ENCODE results near the gene UBASH3A.

The UBASH3A gene

DNA sequence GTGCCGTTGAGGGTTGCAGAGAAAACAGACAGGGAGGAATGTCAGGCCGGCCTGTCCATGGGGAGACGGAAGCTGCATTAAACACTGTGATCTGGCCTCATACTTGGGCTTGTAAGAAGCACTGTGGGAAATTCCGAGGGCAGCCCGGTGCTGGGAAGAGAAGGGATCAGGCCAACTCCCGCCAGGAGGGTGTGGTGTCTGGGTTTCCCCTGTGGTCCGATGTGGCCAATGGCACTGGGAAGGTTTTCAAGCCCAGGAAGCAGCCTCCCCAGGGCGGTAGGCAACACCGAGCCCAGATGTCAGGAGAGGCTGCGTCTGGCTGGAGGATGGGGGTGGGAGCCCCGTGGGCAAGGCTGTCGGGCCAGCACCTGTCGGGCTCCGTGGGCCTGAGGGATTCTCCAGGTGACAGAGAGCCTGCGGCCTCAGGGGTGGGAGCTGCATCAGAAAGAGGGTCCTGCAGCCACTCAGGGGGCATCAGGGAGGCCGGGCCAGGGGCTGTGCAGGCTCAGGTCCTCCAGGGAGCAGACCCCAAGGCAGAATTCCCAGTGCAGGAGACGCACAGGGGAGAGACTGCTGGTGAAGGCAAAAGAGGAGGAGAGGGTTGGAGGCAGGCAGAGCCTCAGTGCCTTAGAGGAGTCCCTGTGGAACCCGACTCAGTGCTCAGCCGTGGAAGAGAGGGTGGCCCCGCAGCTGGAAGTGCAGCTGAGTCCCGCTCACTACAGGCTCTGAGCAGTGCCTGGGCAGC, 8.4 kb downstream of the UBASH3A start:
- no peak for DNase-seq

DNA sequence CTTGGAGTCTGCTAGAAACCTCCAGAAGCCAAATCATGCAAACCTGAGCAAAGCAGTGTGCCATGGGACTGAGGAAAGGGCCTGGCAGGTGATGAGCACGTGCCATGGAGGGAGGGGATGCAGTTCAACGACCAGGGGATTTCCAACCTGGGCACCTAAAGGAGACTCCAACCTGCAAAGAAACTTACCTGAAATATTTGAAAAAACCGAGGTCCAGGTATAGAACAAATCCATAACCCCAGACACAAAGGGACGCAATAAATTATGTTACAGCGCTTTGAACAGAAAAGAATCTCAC, 8.9 kb downstream of the UBASH3A start:
- DNase-seq, result no peak

DNA sequence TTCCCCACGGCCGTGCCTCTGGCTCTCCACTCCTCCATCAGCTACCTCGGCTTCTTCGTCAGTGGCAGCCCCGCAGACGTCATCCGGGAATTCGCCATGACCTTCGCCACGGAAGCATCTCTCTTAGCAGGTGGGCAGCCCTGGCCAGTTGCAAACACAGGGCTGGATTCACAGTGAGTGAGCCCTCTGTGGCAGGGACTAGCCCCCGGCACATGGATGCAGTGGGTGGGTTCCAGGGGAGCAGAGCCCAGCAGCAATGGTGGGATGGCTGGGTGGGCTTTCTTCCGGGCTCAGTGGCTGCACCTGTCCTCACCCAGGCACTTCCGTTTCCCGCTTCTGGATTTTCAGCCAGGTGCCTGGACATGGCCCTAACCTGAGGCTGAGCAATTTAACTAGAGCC, 9.4 kb downstream of the UBASH3A start:
- no peak for DNase-seq

DNA sequence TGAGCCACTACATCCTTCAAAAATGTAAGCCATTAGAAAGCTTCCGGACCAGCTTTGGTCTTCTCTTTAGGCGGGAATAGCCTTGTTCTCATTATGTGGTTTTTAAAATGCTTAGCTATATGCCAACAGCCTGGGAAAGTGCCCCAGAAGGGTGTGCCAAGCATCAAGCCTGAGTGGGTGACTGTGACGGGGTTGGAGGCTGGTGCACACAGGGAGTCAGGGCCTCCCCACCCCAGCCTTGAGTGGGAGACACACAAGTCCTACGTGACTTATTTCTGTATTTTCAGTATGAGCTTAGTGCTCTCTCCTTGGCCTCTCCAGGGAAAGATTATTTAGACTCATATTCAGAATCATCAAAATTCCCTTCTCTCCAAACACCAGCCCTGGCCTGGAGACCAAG, 9.8 kb downstream of the UBASH3A start:
- no peak for DNase-seq

DNA sequence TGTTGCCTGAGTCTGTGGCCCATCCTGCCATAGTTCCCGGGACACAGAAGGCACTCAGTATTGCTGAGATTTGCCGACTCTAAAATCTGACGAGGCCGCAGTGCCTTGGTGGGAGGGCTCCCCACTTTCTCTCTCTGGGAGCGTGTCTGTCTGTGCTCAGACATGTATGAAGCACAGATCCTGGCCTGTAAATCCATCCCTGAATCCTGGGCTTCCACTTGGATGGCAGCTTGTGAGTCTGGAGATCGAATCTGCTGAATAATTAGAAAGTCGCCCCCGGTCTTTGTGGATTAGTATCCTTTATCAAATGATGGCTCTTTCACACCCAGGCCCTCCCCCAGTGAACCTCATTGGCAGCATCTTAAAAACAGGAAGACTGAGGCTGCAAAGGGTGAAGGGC, 10.4 kb downstream of the UBASH3A start:
- no peak for DNase-seq

DNA sequence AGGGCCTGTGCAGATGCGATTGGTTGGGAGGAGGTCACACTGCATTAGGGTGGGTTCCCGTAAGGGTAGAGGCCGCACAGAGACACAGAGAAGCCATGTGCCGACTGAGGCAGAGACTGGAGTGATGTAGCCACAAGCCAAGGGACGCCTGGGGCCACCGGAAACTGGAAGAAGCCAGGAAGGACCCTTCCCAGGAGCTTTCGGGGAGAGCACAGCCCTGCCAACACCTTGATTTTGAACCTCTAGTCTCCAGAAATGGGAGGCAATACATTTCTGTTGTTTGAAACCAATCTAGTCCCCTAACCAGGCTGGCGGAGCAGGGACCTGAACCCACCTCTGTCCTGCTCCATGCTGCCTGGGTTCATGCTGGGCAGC, 10.8 kb downstream of the UBASH3A start:
- no peak for DNase-seq

DNA sequence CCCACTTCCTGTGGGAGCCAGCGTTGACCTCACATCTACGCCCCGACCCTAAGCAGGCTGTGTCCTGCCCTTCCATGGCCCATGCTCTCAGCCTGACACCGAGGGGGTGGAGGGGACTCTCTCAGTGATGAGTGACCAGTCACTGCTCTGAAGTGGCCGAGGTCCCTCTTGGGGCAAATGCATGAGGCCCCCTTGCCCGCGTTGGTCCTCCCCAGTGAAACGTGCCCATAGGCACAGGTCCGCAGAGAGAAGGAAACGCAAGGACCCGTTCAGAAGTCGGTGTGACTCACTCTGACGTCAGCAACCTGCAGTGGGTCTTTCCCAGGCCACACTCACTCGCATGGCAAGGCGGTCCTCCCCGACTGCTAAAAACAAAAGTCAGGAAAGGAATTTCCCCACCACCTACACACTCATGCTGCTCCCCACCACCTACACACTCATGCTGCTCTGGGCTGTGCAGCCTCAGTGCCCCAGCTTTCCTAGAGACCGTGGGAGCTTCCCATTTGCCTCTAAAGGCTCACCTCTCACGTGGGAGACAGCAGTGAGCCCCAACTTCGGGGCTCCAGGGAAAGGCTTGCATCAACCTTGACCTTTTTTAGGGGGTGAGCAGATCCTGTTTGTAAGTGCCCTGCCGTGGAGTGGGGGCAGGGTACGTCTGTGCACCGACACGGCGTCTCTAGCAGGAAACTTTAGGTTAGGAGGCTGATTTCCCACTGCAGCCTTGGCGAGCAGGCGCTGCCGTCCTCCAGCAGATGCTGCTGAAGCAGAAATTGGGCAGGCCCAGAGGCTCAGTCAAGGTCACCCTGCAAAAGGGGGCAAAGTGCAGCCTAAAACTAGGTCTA, 11.4 kb downstream of the UBASH3A start:
- peak; percentile 90 for DNase-seq

DNA sequence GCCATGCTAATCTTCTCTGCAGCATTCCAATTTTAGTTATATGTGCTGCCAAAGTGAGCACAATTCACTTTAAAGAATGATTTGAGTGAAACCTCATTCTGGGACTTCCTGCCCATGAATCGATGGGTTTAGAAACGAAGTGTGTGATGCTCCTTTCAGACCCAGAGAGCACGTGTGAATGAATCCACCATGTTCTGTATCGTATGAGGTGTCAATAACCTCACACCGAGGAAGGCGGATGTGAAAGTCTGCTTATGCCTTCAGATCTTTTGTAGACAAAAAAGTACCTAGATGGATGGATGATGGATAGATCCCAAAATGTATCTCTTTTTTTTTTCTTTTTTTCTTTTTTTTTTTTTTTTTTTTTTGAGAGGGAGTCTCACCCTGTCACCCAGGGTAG, 13.8 kb downstream of the UBASH3A start:
- no peak for DNase-seq

DNA sequence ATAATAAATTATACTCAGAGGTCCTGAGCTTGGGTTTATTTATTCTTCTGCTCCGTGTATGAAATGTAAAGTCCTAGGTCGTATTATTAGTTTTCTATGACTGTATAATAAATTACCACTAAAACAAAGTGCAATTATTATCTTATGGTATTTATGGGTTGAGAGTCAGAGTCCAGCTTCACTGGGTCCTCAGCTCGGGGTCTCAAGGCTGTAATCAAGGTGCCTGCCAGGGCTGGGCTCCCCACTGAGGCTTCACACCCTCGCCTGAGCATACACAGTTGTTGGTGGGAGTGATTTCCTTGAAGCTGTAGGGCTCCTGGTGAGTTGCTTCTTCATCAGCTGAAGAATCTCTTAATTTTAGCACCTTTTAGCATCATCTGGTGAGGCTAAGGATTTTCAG, 15.2 kb downstream of the UBASH3A start:
- DNase-seq, result no peak

DNA sequence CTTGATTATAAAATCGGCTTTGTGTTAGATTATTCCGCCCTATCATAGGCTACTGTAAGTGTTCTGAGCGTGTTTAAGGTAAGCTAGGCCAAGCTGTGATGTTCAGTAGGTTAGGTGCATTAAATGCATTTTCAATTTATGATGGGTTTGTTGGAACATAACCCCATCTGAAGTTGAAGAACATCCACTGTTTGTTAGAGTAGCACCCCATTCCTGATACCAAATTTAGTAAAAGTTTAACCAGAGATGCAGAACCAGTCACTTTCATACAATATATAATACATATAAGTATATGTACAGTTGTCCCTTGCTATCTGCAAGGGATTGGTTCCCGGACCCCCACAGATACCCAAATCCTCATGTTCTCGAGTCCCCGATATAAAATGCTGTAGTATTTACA, 16.1 kb downstream of the UBASH3A start:
- DNase-seq, result no peak

DNA sequence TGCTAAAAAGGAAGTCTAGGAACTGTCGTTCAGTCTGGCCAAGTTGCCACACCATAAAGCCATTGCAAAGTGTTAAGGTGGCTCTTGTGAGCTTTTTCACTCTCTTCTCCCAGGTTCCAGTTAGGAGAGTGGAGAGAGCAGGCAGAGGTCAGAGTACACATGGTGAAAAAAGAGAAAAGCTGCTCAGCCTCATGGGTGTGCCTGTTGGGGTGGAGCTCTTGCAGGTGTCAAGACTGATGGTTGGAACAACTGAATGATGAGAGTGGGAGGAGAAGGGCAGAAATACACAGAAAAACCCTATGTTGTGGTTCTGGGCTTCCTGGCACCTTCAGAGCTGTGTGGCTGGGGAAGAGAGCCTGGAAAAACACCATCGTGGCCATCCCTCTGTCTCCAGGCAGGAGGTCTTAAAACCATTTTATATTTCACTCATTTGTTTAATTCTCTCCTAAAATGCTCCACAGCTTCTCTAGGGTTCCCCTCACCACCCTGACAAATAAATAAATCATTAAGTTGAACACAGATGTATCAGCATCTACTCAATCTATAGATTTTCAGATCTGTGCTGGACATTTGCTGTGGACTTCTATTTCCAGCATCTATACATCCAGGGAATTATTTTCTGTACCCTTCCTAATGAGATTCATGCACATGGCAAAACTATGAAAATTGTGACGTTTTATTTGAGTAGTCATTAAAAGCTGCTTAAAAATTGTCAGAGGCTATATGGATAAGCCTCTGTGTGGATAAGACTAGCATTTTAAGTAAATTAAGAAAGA, 17.5 kb downstream of the UBASH3A start:
- DNase-seq, result no peak

DNA sequence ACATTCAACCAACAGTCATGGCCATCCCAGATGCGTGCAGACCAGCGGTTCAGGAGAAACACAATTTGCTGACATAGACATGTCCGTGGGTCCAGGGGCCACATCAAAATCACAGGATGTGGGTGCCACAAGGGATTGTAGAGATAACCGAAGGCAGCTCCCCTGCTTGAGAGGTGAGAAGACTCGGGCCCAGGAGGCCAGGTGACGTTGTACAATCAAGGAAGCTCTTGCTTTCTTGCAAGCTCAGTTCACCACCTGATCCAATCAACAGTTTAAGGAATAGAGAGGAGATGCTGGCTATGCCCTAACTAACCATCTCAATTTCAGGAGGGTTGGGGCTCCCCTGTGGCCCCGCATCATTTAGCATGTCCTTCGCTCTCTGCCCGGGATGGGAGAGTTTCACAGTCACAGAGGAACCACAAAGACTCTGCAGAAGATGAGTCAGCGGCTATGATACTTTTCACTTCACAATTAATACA, 19.5 kb downstream of the UBASH3A start:
- no peak for DNase-seq

DNA sequence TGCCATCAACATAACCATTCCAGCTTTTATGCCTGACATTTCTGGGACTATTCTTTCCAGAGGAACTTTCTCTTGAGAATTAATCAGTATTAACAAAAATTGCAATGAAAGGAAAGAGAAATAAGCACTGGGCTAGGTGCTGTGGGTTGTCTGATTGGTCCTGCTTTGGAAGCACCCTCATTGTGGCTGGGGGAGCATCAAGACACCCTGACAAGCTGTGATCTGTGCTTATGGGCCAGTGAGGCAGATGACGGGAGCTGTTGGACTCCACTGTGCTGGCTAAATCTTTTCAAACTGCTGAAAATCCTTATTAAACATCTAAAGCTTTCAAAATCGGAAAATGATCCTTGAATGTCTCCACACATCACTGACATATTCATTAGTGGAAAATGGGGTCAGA, 20.0 kb downstream of the UBASH3A start:
- no peak for DNase-seq

DNA sequence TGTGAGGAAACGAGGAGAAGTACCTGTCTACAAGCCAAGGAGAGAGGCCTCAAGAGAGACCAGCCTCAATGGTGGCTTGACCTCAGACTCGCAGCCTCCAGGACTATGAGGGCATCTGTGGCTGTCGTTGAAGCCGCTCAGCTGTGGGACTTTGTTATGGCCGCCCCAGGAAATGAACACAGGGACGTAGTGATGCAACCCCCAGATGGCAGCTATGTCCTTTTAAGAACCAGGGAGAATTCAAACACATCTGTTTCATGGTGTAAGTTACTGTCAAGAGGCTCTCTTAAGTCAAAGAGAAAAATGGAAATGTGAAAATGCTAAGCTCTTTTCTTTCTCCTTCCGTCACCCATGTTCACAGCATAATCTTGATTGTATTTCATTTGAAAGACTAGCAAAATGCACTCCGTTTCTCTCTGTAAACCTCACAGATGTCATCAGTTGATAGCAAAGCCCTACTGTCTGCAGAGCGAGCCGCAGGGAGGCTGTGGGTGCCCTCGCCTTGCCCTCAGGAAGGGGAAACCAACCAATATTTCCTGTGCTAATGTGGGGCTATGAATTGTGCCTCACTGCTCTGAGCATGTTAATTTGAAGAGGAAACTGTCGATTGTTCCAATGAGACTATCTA, 21.3 kb downstream of the UBASH3A start:
- DNase-seq, result peak; percentile 77

DNA sequence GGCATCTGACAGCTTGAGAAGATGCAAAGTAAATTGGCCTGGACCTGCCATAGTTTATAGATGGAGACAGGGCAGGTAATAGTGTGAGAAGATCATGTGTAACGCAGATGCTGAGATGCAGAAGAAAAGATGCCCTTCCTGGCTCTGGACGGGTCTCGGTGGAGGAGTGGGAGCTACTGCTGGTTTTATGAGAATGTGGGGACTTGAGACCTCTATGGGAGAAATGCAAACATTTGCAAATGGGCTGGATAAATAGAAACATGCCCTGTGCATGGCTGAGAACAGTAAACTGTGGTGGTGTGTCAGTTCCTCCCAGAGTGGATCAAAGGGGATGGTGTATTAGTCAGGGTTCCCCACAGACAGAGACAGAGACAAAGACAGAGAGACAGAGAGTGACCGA, 21.9 kb downstream of the UBASH3A start:
- DNase-seq, result no peak

DNA sequence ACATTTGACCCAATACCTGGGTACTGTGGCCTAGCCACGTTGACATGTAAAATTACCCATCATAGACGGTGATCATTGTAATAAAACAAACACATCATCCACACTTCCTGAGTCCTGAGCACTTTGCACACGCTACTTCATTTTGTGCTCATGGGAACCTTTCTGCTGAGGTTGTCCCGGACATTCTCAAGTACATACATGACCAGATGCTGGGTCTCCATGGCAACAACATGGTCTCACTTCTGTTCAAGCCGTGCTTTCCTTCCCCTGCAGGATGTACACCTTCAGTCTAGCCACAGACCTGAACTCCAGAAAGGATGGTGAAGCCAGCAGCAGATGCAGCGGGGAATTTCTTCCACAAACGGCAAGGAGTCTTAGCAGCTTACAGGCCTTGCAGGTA, 22.7 kb downstream of the UBASH3A start:
- DNase-seq, result no peak

DNA sequence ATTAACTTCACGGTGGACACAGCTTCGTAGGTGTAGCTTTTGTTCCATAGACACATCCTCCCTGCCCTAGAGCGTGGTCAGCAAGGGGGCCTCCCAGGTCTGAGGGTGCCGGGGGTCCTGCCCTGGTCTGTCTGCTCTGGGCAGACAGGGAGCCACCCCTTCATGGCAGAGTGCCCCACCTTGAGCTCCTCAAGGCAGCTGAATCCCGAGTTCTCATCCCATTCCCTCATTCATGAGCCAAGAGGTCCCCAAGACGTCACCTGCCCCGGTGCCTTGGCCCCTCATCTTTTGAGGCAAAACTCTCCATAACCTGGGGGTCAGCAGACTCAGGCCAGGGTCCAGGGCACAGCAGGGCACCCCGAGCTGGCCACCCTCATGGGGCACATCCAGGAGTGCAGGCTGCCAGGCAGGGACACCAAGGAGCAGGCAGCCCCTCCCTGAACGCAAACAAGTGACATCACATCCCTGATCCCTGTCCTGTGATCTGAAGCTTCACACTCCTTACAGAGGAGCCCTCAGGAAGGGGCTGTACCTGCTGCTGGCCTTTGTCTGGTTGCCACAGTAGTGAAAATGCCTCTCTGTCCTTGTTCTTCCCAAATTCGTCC, 23.3 kb downstream of the UBASH3A start:
- no peak for DNase-seq

DNA sequence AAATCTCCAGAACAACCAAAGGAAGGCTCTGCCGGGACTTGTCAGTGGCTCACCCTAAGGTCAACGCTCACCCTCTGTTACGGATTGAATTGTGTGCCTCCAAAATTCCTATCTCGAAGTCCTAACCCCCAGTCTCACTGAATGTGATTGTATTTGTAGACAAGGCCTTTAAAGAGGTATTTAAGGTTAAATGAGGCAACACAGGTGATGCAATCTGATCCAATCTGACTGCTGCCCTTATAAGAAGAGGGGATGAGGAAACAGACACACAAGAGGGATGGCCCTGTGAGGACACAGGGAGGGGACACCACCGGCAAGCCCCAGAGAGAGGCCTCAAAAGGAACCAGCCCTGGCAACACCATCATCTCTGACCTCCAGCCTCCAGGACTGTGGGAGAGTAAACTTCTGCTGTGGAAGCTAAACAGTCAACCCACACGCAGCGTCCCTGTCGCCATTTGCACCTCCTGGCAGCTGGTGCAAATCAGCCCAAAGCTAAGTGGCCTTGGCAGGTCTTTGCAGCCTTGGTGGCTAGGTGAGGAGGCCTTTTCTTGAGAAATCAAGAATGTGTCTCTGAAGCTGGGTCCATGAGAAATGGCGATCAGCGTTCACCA, 24.2 kb downstream of the UBASH3A start:
- DNase-seq, result no peak

DNA sequence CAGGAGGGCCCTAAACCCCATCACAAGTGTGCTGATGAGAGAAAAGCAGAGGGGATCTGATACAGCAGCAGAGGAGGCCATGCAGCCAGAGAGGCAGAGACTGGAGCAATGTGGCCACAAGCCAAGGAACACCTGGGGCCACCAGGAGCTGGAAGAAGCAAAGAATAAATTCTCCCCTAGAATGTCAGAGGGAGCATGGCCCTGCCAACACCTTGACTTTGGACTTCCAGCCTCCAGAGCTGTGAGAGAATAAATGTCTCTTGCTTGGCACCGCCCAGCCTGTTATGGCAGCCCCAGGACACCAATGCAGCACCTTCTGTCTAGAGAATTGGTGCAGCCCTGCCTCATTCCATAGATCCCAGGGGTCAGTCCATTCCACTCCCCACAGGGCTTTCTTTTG, 25.3 kb downstream of the UBASH3A start:
- DNase-seq, result no peak

DNA sequence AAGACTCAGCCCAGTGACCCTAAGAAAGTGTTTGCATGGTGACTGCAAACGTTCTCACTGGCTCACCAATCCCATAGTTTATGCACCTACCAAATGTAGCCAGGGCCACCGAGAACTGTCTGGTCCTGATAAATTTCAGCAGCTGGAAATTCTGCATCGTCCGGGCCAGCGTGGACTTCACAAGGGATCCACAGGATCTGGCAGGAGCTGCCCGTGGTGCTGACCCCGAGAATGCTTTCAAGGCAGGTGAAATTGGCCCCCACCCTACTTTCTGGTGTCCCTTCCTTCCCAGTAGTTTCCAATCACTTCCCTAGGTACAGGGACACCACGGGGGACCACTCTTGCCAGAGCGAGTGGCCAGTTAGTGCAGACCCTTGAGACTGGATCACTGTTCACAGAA, 26.2 kb downstream of the UBASH3A start:
- no peak for DNase-seq

DNA sequence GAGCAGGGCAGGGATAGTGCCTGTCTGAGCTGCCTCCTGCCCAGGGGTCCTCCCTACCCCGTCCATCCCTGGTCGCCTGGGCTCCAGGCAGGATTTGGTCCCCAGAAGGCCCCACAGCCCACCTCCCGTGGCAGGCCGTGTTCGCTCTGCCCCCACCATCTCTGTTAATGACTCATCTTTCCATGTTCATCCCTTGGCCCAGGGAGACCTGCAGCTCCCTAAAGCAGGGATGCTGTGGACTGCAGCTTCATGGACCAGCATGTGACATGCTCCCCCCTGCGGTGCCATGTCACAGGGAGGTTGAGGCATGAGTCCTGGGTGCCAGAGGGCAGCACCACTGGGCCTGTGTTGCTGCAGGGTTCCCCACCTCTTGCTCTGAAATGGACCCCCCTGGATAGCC, 26.8 kb downstream of the UBASH3A start:
- no peak for DNase-seq

DNA sequence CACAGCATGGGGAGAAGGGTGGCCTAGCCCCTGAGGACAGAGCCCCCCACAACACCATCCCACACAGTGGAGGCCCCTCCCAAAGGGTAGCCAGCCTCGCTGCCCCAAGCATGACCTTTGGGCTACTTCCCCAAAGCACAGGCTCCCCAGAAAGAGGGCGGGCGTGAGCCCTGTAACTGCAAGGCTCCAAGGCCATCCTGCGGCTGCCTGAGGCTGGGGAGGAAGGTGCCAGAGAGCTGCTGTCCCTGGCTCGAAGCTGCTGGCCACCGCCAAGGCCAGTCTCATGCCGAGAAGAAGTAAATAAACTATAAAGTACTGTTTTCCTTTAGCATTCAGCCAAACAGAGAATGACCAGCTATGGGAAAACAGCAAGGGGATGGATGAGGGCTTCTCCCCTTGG, 27.5 kb downstream of the UBASH3A start:
- no peak for DNase-seq

DNA sequence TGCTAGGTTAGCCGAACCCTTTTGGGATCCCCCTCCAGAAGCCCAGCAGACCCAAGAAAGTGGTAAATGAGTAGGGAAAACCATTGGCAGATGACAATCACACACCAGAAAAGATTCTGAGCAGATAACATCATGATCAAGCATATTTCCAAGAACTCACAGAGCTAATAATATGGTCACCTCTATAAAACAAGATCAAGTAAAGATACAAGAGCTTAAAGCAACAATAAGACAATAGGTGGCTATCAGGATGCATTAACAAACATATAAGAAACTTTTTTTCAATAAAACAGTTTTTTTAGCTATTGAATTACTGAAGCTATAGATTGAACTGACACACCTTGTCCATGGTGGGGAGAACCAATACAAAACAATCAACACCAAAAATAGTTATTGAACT, 29.0 kb downstream of the UBASH3A start:
- DNase-seq, result no peak

Measured in CD4-positive, alpha-beta T cell treated with Interleukin-15 for 1 hour (primary cell).